WTC11 (cell line): Measurements from ENCODE around the gene MICAL2.

Source experiments
- ARID4B ChIP-seq: sonication (generic); formaldehyde crosslinking; IDR thresholded peaks from 2 replicates; pipeline ENCODE4 v1.8.0; 2023; ENCODE audit warnings: missing genetic modification reagents, mild to moderate bottlenecking, borderline replicate concordance
- CBFB ChIP-seq: sonication (generic); formaldehyde crosslinking; IDR thresholded peaks from 2 replicates; pipeline ENCODE4 v1.8.1; 2022; ENCODE audit warnings: mild to moderate bottlenecking, low read depth, missing genetic modification reagents
- FOXJ3 ChIP-seq: sonication (generic); formaldehyde crosslinking; IDR thresholded peaks from 2 replicates; pipeline ENCODE4 v1.9.0; 2021; ENCODE audit warnings: missing genetic modification reagents, mild to moderate bottlenecking, borderline replicate concordance
- MAX ChIP-seq: sonication (generic); formaldehyde crosslinking; IDR thresholded peaks from 2 replicates; pipeline ENCODE4 v1.8.0; 2022; ENCODE audit warnings: mild to moderate bottlenecking, missing genetic modification reagents
- MLX ChIP-seq: sonication (generic); formaldehyde crosslinking; IDR thresholded peaks from 2 replicates; pipeline ENCODE4 v1.8.1; 2023; ENCODE audit warnings: mild to moderate bottlenecking, missing genetic modification reagents, moderate library complexity
- NFE2L1 ChIP-seq: sonication (generic); formaldehyde crosslinking; IDR thresholded peaks from 2 replicates; pipeline ENCODE4 v1.8.1; 2023; ENCODE audit warnings: missing genetic modification reagents
- NR2C2 ChIP-seq: sonication (generic); formaldehyde crosslinking; IDR thresholded peaks from 2 replicates; pipeline ENCODE4 v1.8.0; 2022; ENCODE audit warnings: mild to moderate bottlenecking, missing genetic modification reagents
- TEAD1 ChIP-seq: sonication (generic); formaldehyde crosslinking; IDR thresholded peaks from 2 replicates; pipeline ENCODE4 v1.8.0; 2022; ENCODE audit warnings: mild to moderate bottlenecking, missing genetic modification reagents
- TP53 ChIP-seq: sonication (generic); formaldehyde crosslinking; IDR thresholded peaks from 2 replicates; pipeline ENCODE4 v1.8.1; 2023; ENCODE audit warnings: mild to moderate bottlenecking, missing genetic modification reagents
- USF1 ChIP-seq: sonication (generic); formaldehyde crosslinking; IDR thresholded peaks from 2 replicates; pipeline ENCODE4 v1.8.0; 2022; ENCODE audit warnings: mild to moderate bottlenecking, missing genetic modification reagents
- ZNF121 ChIP-seq: sonication (generic); formaldehyde crosslinking; IDR thresholded peaks from 2 replicates; pipeline ENCODE4 v1.8.0; 2023; ENCODE audit warnings: missing genetic modification reagents
- TF ChIP-seq, protein P1 (sequence below): fragments of 200-600 bp; IDR thresholded peaks from 2 replicates; pipeline ENCODE4 v1.8.0; 2022; ENCODE audit warnings: antibody characterized with exemption
- TF ChIP-seq, protein P2 (sequence below): sonication (generic); formaldehyde crosslinking; IDR thresholded peaks from 2 replicates; pipeline ENCODE4 v1.8.1; 2022; ENCODE audit warnings: missing genetic modification reagents, borderline replicate concordance
- TF ChIP-seq, protein P3 (sequence below): sonication (generic); formaldehyde crosslinking; IDR thresholded peaks from 2 replicates; pipeline ENCODE4 v1.8.0; 2022; ENCODE audit warnings: missing genetic modification reagents

DNA sequence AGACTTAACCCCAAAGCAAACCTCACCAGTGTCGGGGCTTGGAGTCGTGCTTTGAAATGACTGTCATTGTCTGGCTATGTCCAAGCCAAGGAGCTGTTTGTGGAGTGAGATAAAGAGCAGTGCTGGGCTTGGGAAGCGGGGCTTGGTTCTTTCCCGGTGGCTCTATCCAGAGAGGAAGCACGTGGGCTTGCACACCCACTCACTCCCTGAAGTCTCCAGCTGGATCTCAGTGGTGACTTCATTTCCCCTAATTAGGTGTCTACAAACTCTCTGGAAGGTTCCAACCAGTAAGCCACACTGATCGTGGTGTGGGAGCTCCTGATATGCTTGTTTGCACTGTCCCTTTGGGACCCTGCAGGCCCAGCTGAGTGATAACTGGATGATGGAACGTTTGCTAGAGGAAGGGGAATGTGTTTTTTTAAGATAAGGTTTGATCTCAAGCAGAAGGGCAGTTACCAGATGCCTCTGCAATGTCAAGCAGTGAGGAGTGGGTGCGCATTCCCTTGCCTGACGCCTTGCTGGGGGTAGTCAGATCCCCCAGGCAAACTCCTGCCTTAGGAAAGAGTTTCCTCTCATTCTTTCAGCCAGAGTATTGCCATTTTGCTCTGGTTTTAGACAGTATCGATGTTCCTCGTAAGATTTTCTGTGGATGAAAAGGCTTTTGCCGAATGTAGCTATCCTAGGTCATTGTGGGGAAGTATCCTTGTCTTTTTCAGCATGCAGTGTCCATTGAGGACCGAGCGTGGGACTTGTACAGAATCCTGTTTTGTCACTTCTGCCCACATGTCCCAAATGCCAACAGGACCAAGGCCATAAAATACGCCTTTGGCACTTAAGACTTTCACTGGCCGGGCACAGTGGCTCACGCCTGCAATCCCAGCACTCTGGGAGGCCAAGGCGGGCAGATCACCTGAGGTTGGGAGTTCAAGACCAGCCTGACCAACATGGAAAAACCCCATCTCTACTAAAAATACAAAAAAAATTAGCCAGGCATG is 90.9 kb downstream of the MICAL2 start:
- TF ChIP-seq, protein P1, sequence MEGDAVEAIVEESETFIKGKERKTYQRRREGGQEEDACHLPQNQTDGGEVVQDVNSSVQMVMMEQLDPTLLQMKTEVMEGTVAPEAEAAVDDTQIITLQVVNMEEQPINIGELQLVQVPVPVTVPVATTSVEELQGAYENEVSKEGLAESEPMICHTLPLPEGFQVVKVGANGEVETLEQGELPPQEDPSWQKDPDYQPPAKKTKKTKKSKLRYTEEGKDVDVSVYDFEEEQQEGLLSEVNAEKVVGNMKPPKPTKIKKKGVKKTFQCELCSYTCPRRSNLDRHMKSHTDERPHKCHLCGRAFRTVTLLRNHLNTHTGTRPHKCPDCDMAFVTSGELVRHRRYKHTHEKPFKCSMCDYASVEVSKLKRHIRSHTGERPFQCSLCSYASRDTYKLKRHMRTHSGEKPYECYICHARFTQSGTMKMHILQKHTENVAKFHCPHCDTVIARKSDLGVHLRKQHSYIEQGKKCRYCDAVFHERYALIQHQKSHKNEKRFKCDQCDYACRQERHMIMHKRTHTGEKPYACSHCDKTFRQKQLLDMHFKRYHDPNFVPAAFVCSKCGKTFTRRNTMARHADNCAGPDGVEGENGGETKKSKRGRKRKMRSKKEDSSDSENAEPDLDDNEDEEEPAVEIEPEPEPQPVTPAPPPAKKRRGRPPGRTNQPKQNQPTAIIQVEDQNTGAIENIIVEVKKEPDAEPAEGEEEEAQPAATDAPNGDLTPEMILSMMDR = no peak
- TF ChIP-seq MAX (CRISPR knock-in tag) (no peak), NR2C2 (CRISPR knock-in tag) (no peak), MLX (no peak), USF1 (CRISPR knock-in tag) (no peak), ZNF121 (no peak), FOXJ3 (CRISPR knock-in tag) (no peak), TEAD1 (CRISPR knock-in tag) (no peak), ARID4B (CRISPR knock-in tag) (no peak), CBFB (CRISPR knock-in tag) (no peak), NFE2L1 (CRISPR knock-in tag) (no peak), TP53 (CRISPR knock-in tag) (no peak)
- TF ChIP-seq, protein P2, sequence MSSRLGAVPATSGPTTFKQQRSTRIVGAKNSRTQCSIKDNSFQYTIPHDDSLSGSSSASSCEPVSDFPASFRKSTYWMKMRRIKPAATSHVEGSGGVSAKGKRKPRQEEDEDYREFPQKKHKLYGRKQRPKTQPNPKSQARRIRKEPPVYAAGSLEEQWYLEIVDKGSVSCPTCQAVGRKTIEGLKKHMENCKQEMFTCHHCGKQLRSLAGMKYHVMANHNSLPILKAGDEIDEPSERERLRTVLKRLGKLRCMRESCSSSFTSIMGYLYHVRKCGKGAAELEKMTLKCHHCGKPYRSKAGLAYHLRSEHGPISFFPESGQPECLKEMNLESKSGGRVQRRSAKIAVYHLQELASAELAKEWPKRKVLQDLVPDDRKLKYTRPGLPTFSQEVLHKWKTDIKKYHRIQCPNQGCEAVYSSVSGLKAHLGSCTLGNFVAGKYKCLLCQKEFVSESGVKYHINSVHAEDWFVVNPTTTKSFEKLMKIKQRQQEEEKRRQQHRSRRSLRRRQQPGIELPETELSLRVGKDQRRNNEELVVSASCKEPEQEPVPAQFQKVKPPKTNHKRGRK (CRISPR knock-in tag) = no peak
- TF ChIP-seq, protein P3, sequence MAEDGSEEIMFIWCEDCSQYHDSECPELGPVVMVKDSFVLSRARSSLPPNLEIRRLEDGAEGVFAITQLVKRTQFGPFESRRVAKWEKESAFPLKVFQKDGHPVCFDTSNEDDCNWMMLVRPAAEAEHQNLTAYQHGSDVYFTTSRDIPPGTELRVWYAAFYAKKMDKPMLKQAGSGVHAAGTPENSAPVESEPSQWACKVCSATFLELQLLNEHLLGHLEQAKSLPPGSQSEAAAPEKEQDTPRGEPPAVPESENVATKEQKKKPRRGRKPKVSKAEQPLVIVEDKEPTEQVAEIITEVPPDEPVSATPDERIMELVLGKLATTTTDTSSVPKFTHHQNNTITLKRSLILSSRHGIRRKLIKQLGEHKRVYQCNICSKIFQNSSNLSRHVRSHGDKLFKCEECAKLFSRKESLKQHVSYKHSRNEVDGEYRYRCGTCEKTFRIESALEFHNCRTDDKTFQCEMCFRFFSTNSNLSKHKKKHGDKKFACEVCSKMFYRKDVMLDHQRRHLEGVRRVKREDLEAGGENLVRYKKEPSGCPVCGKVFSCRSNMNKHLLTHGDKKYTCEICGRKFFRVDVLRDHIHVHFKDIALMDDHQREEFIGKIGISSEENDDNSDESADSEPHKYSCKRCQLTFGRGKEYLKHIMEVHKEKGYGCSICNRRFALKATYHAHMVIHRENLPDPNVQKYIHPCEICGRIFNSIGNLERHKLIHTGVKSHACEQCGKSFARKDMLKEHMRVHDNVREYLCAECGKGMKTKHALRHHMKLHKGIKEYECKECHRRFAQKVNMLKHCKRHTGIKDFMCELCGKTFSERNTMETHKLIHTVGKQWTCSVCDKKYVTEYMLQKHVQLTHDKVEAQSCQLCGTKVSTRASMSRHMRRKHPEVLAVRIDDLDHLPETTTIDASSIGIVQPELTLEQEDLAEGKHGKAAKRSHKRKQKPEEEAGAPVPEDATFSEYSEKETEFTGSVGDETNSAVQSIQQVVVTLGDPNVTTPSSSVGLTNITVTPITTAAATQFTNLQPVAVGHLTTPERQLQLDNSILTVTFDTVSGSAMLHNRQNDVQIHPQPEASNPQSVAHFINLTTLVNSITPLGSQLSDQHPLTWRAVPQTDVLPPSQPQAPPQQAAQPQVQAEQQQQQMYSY (CRISPR knock-in tag) = no peak
